ENCODE measurements around the gene ZNF296.
"Not testable (repeated sequence)": the region's sequence is repeated elsewhere in the genome, so short reads cannot be mapped to it uniquely, and the experiment has no call there.

Gene ZNF296

GRCh38 chr19:45117167-45117594, 40.9 kb upstream of the ZNF296 start:
- no peak overlapping the region for H3K27ac ChIP-seq (ENCODE audit: low read depth, low read length)
- H3K27me3 ChIP-seq (ENCODE audit: insufficient read depth, low read length): no peaks in the 10 kb centered on the region
- no peak overlapping the region for H2AFZ ChIP-seq (ENCODE audit: low read length, unreplicated experiment)
- H3K4me1 ChIP-seq (ENCODE audit: control insufficient read depth, insufficient read depth, low read length, unreplicated experiment): no peaks in the 10 kb centered on the region
- no peak overlapping the region for H3K4me3 ChIP-seq (ENCODE audit: low read depth, low read length)
- no peaks in the 10 kb centered on the region for H3K36me3 ChIP-seq (ENCODE audit: insufficient read depth, low read length)
- peaks cover 21% of the 10 kb centered on the region for H3K79me2 ChIP-seq (ENCODE audit: control insufficient read depth, insufficient read depth, low read length, unreplicated experiment)

GRCh38 chr19:45115809-45116615, 39.7 kb upstream of the ZNF296 start:
- Histone ChIP-seq H3K27ac (ENCODE audit: low read depth, low read length) (no peak overlapping the region), H3K4me3 (ENCODE audit: low read depth, low read length) (no peak overlapping the region), H3K79me2 (ENCODE audit: control insufficient read depth, insufficient read depth, low read length, unreplicated experiment) (peaks cover 23% of the 10 kb centered on the region)

GRCh38 chr19:45114116-45114515, 37.8 kb upstream of the ZNF296 start:
- Histone ChIP-seq H3K4me1 (ENCODE audit: control insufficient read depth, insufficient read depth, low read length, unreplicated experiment) (no peaks in the 10 kb centered on the region), H3K79me2 (ENCODE audit: control insufficient read depth, insufficient read depth, low read length, unreplicated experiment) (peaks cover 29% of the 10 kb centered on the region), H3K27ac (ENCODE audit: low read depth, low read length) (no peak overlapping the region)

More at GRCh38 chr19:45115809-45116615, 39.7 kb upstream of the ZNF296 start:
- Histone ChIP-seq H3K36me3 (ENCODE audit: insufficient read depth, low read length) (no peaks in the 10 kb centered on the region), H3K27me3 (ENCODE audit: insufficient read depth, low read length) (no peaks in the 10 kb centered on the region), H3K4me1 (ENCODE audit: control insufficient read depth, insufficient read depth, low read length, unreplicated experiment) (no peaks in the 10 kb centered on the region), H2AFZ (ENCODE audit: low read length, unreplicated experiment) (no peak overlapping the region)

GRCh38 chr19:45113628-45114027, 37.4 kb upstream of the ZNF296 start:
- Histone ChIP-seq H3K79me2 (ENCODE audit: control insufficient read depth, insufficient read depth, low read length, unreplicated experiment) (peaks cover 29% of the 10 kb centered on the region), H3K27me3 (ENCODE audit: insufficient read depth, low read length) (no peaks in the 10 kb centered on the region), H3K4me3 (ENCODE audit: low read depth, low read length) (no peak overlapping the region), H3K36me3 (ENCODE audit: insufficient read depth, low read length) (no peaks in the 10 kb centered on the region), H3K27ac (ENCODE audit: low read depth, low read length) (no peak overlapping the region), H2AFZ (ENCODE audit: low read length, unreplicated experiment) (no peak overlapping the region), H3K4me1 (ENCODE audit: control insufficient read depth, insufficient read depth, low read length, unreplicated experiment) (no peaks in the 10 kb centered on the region)

More at GRCh38 chr19:45114116-45114515, 37.8 kb upstream of the ZNF296 start:
- H3K36me3 ChIP-seq (ENCODE audit: insufficient read depth, low read length): no peaks in the 10 kb centered on the region
- H3K4me3 ChIP-seq (ENCODE audit: low read depth, low read length): no peak overlapping the region
- H3K27me3 ChIP-seq (ENCODE audit: insufficient read depth, low read length): no peaks in the 10 kb centered on the region
- H2AFZ ChIP-seq (ENCODE audit: low read length, unreplicated experiment): no peak overlapping the region

GRCh38 chr19:45112111-45112827, 36.0 kb upstream of the ZNF296 start:
- Histone ChIP-seq H3K79me2 (ENCODE audit: control insufficient read depth, insufficient read depth, low read length, unreplicated experiment) (peaks cover 28% of the 10 kb centered on the region), H3K36me3 (ENCODE audit: insufficient read depth, low read length) (no peaks in the 10 kb centered on the region), H3K27me3 (ENCODE audit: insufficient read depth, low read length) (no peaks in the 10 kb centered on the region), H2AFZ (ENCODE audit: low read length, unreplicated experiment) (no peak overlapping the region), H3K4me1 (ENCODE audit: control insufficient read depth, insufficient read depth, low read length, unreplicated experiment) (no peaks in the 10 kb centered on the region), H3K27ac (ENCODE audit: low read depth, low read length) (no peak overlapping the region), H3K4me3 (ENCODE audit: low read depth, low read length) (no peak overlapping the region)

DNA sequence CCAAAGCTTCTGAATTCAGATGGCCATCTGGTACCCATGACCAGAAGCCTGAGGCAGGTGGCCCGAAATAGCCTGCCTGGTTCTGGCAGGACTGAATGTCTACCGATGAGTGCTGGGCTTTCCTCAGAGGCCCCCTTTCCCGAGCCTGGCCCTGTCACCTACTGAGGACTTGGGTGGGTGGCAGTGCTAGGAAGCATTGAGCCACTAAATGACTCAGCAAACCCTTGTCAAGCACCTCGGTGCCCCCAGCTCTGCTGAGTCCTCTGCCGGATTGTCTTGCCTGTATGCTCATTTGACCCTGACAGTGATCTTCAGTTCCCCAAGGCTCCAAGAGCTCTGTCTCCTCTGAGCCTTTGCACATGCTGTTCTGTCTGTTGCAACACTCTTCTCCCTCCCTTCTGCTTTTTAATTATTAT, 34.6 kb upstream of the ZNF296 start:
- Histone ChIP-seq H3K4me3 (ENCODE audit: low read depth, low read length) (no peak overlapping the region), H3K79me2 (ENCODE audit: control insufficient read depth, insufficient read depth, low read length, unreplicated experiment) (peaks cover 28% of the 10 kb centered on the region), H3K27ac (ENCODE audit: low read depth, low read length) (no peak overlapping the region), H3K36me3 (ENCODE audit: insufficient read depth, low read length) (no peaks in the 10 kb centered on the region), H3K4me1 (ENCODE audit: control insufficient read depth, insufficient read depth, low read length, unreplicated experiment) (no peaks in the 10 kb centered on the region), H2AFZ (ENCODE audit: low read length, unreplicated experiment) (no peak overlapping the region), H3K27me3 (ENCODE audit: insufficient read depth, low read length) (no peaks in the 10 kb centered on the region)

DNA sequence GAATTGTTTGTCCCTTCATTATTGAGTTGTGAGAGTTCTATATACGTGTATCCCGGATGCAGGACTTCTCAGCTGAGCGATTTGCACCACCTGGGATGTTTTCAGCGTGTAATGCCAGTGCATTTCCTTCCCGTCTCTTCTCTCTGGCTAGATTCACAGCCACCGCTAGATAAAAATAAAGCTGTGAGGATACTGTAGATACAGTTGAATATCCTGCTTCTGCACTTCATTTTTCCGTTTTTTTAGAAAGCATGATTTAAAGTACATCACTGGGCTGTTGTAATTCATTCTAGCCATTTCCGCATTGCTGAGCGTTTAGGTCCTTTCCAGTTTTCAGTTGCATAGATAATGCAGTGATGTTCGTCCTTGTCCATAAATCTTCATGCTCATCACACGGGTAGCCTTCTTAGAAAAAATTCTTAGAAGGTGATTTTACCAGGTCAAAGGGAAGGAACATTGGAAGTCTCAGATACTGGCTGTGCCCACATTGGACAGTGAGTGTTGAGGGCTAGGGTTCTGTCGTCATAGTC, 31.4 kb upstream of the ZNF296 start:
- Histone ChIP-seq H3K79me2 (ENCODE audit: control insufficient read depth, insufficient read depth, low read length, unreplicated experiment) (peaks cover 20% of the 10 kb centered on the region), H3K4me3 (ENCODE audit: low read depth, low read length) (no peak overlapping the region), H2AFZ (ENCODE audit: low read length, unreplicated experiment) (no peak overlapping the region), H3K36me3 (ENCODE audit: insufficient read depth, low read length) (no peaks in the 10 kb centered on the region), H3K27me3 (ENCODE audit: insufficient read depth, low read length) (no peaks in the 10 kb centered on the region), H3K4me1 (ENCODE audit: control insufficient read depth, insufficient read depth, low read length, unreplicated experiment) (no peaks in the 10 kb centered on the region), H3K27ac (ENCODE audit: low read depth, low read length) (no peak overlapping the region)

GRCh38 chr19:45106363-45106762, 30.1 kb upstream of the ZNF296 start:
- H3K27ac ChIP-seq (ENCODE audit: low read depth, low read length); H3K36me3 ChIP-seq (ENCODE audit: insufficient read depth, low read length); H3K4me3 ChIP-seq (ENCODE audit: low read depth, low read length); H3K4me1 ChIP-seq (ENCODE audit: control insufficient read depth, insufficient read depth, low read length, unreplicated experiment); H2AFZ ChIP-seq (ENCODE audit: low read length, unreplicated experiment); H3K27me3 ChIP-seq (ENCODE audit: insufficient read depth, low read length): not testable (repeated sequence)
- peaks cover 28% of the 10 kb centered on the region for H3K79me2 ChIP-seq (ENCODE audit: control insufficient read depth, insufficient read depth, low read length, unreplicated experiment)

GRCh38 chr19:45104658-45105349, 28.5 kb upstream of the ZNF296 start:
- Histone ChIP-seq H3K27me3 (ENCODE audit: insufficient read depth, low read length) (no peaks in the 10 kb centered on the region), H3K79me2 (ENCODE audit: control insufficient read depth, insufficient read depth, low read length, unreplicated experiment) (peaks cover 40% of the 10 kb centered on the region), H2AFZ (ENCODE audit: low read length, unreplicated experiment) (no peak overlapping the region), H3K36me3 (ENCODE audit: insufficient read depth, low read length) (no peaks in the 10 kb centered on the region), H3K4me3 (ENCODE audit: low read depth, low read length) (no peak overlapping the region), H3K27ac (ENCODE audit: low read depth, low read length) (no peak overlapping the region), H3K4me1 (ENCODE audit: control insufficient read depth, insufficient read depth, low read length, unreplicated experiment) (no peaks in the 10 kb centered on the region)

DNA sequence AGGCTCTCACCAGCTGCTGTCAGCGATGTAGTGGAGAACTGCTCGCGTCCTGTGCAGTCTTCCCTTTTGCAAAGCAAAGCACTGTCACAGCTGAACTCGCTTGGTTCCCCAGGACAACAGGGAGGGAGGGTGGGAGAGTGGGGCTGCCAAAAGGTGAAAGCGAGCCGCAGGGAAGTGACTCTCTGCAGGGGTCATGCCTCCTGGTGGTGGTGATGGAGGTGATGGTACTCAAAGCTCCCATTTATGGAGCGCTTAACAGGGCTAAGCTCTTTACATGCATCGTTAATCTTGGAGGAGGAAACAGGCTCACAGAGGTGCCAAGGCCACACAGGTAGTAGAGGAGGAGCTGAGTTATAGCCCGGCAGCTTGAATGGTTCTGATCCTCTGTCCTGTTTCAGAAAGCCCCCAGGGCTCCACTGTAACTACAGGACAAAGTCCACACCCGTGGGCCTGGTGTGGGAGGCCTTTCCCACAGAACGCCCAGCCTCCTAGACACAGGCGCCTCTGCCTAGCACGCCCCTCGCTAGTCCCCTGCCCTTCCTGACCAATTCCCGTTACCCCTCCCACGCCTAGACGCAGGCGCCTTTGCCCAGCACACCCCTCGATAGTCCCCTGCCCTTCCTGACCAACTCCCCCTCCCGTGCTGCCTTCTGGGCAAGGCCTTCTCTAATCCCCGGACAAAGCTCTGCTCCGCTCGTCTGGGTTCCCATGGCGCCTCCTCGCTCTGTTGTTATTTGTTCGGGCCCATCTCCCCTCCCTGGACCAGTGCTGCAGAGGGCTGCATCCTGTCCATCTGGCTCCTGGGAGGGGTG, 27.4 kb upstream of the ZNF296 start:
- Histone ChIP-seq H3K4me3 (ENCODE audit: low read depth, low read length) (no peak overlapping the region), H3K36me3 (ENCODE audit: insufficient read depth, low read length) (no peaks in the 10 kb centered on the region), H3K79me2 (ENCODE audit: control insufficient read depth, insufficient read depth, low read length, unreplicated experiment) (peaks cover 48% of the 10 kb centered on the region), H2AFZ (ENCODE audit: low read length, unreplicated experiment) (no peak overlapping the region), H3K27me3 (ENCODE audit: insufficient read depth, low read length) (no peaks in the 10 kb centered on the region), H3K27ac (ENCODE audit: low read depth, low read length) (no peak overlapping the region), H3K4me1 (ENCODE audit: control insufficient read depth, insufficient read depth, low read length, unreplicated experiment) (peaks cover 7% of the 10 kb centered on the region)
